Testis (tissue), 3 donors: Measurements from ENCODE around the gene SMIM7. TPM values are rescaled to one million over a fixed set of nuclear protein-coding genes. Genes with fewer than 3 reads are reported as not detected.
A peak's percentile ranks its signal among the peaks of the same experiment; 100 is the strongest.
"Not testable (repeated sequence)": the region's sequence is repeated elsewhere in the genome, so short reads cannot be mapped to it uniquely, and the experiment has no call there.

Source experiments
- DNase-seq: peaks from one replicate; pipeline ENCODE4 v3.0.0-alpha.2; 2019
- H3K27ac ChIP-seq, 2 donors: fragments of 200-600 bp; sonication (generic); one replicate each; pipeline ENCODE4 v1.5.1; 2019
- H3K27me3 ChIP-seq: fragments of 200-600 bp; sonication (generic); one replicate; pipeline ENCODE4 v1.5.1; 2019
- H3K36me3 ChIP-seq: fragments of 200-600 bp; sonication (generic); one replicate; pipeline ENCODE4 v1.5.1; 2017; ENCODE audit warnings: low read depth; ENCODE audit errors: missing control alignments
- H3K4me1 ChIP-seq: fragments of 200-600 bp; sonication (generic); one replicate; pipeline ENCODE4 v1.5.1; 2019
- H3K4me3 ChIP-seq, 2 donors: fragments of 200-600 bp; sonication (generic); one replicate each; pipeline ENCODE4 v1.5.1; 2017 to 2019
- H3K9me3 ChIP-seq: fragments of 200-600 bp; sonication (generic); one replicate; pipeline ENCODE4 v1.5.1; 2017
- CTCF ChIP-seq, 3 experiments: fragments of 450-650 bp in 2 of 3; fragments of 200-600 bp in 1 of 3; sonication (generic) in 1 of 3; IDR thresholded peaks; one replicate each; pipeline ENCODE4 v1.5.1; 2016 to 2019; ENCODE audit warnings: antibody characterized with exemption in 3 of 3, mild to moderate bottlenecking in 2 of 3, moderate library complexity in 1 of 3
- POLR2A ChIP-seq: fragments of 450-650 bp; IDR thresholded peaks from one replicate; pipeline ENCODE4 v1.6.1; 2017; ENCODE audit warnings: antibody characterized with exemption, mild to moderate bottlenecking, moderate library complexity
- WGBS, 2 donors: methylation state at CpG; one replicate each; pipeline ENCODE4 v1.1.5; 2018; 5-methylcytosine and 5-hydroxymethylcytosine counted together
- intact Hi-C: fragments of 100-400 bp; cut with DNase I; formaldehyde crosslinking; loops from one replicate; pipeline ENCODE4 v1.15.1; 2023; ENCODE audit warnings: low total_unique reads
- polyA plus RNA-seq: library from polyadenylated mRNA; stranded (reverse); fragments of 350-450 nt; fragmentation: Illumina TruSeq; extraction: RNeasy Lipid Tissue Mini Kit (QIAGEN cat#74804); gene quantifications from one replicate; pipeline ENCODE4 v1.2.3, GENCODE V29; 2014; ENCODE audit warnings: low read depth, low replicate concordance; ENCODE audit not compliant: insufficient read depth
- total RNA-seq, 2 donors: library from RNA; depleted of rRNA; stranded (reverse); fragments of >200 nt; gene quantifications; one replicate each; pipeline ENCODE4 v1.2.3, GENCODE V29; 2016

Gene SMIM7
- total and polyA plus RNA-seq, 3 donors from 2014 or later = 105 to 119 (median 115) TPM

GRCh38 chr19:16670291-16670690 lies 10.3 kb upstream of the SMIM7 start:
- H3K4me3 ChIP-seq = no peak overlapping the region
- H3K4me1 ChIP-seq = no peaks in the 10 kb centered on the region
- DNase-seq = no peak
- no peaks in the 10 kb centered on the region for H3K9me3 ChIP-seq
- no peak overlapping the region for H3K27ac ChIP-seq
- 93 to 95% methylated on average over 13 of the region's 13 CpGs for WGBS, 2 donors
- H3K27me3 ChIP-seq = no peaks in the 10 kb centered on the region
- TF ChIP-seq CTCF (IDR thresholded peaks at IDR 0.05) = no peak
- no peak for TF ChIP-seq POLR2A
- no peaks in the 10 kb centered on the region for H3K36me3 ChIP-seq
- intact Hi-C loops = no loop called here

GRCh38 chr19:16668702-16669101 lies 8.8 kb upstream of the SMIM7 start:
- H3K27me3 ChIP-seq, H3K4me1 ChIP-seq, H3K27ac ChIP-seq, H3K9me3 ChIP-seq, DNase-seq, intact Hi-C loops, H3K36me3 ChIP-seq, H3K4me3 ChIP-seq: not testable (repeated sequence)
- 94 to 97% methylated on average over 4 of the region's 4 CpGs for WGBS, 2 donors

- WGBS, 2 donors = 88 to 95% methylated on average over 5 of the region's 5 CpGs
- TF ChIP-seq CTCF (IDR thresholded peaks at IDR 0.05) = no peak
- TF ChIP-seq POLR2A = no peak
- intact Hi-C loops = no loop called here
Measured at GRCh38 chr19:16668176-16668575, 8.2 kb upstream of the SMIM7 start.

GRCh38 chr19:16661480-16662034 lies 1.6 kb upstream of the SMIM7 start:
- Histone ChIP-seq H3K27me3 (no peaks in the 10 kb centered on the region), H3K4me1 (peaks cover 27% of the 10 kb centered on the region), H3K36me3 (no peaks in the 10 kb centered on the region), H3K9me3 (no peaks in the 10 kb centered on the region), H3K4me3 (peak overlapping the region; percentile 81 to 82), H3K27ac (peak overlapping the region; percentile 79 to 96)
- intact Hi-C loops = no loop called here
- TF ChIP-seq POLR2A (no peak), CTCF (IDR thresholded peaks at IDR 0.05) (no peak)
- DNase-seq = peak; percentile 57
- 0 to 2% methylated on average over 28 to 31 of the region's 31 CpGs for WGBS, 2 donors

More at GRCh38 chr19:16668176-16668575, 8.2 kb upstream of the SMIM7 start:
- H3K27ac ChIP-seq = no peak overlapping the region
- H3K36me3 ChIP-seq = no peaks in the 10 kb centered on the region
- DNase-seq = no peak
- H3K27me3 ChIP-seq = no peaks in the 10 kb centered on the region
- peaks cover 8% of the 10 kb centered on the region for H3K4me1 ChIP-seq
- H3K9me3 ChIP-seq = no peaks in the 10 kb centered on the region
- H3K4me3 ChIP-seq = no peak overlapping the region

- Histone ChIP-seq H3K27ac (peak within 1 kb of the TSS; percentile 93 to 96), H3K27me3 (no peaks in the 10 kb centered on the region), H3K9me3 (no peaks in the 10 kb centered on the region), H3K36me3 (no peaks in the 10 kb centered on the region), H3K4me3 (peak within 1 kb of the TSS; percentile 81 to 82), H3K4me1 (peaks cover 27% of the 10 kb centered on the region)
- TF ChIP-seq CTCF (IDR thresholded peaks at IDR 0.05) (no peak), POLR2A (no peak)
- WGBS, 2 donors = 1% methylated on average over 28 to 54 of the region's 76 CpGs
- intact Hi-C loops = no loop called here
- DNase-seq = peak; percentile 36
Measured at GRCh38 chr19:16660763-16661479, 977 bp upstream of the SMIM7 start, which contains the start of gene TMEM38A. TSS of gene TMEM38A (plus strand) at chr19:16661139. CDS start at chr19:16661218, 79 bp downstream.
